GM21526 (cell line): ENCODE measurements around the gene DPH2.

ENCODE experiments used
- ATAC-seq: cut with Tn5 transposase; IDR thresholded peaks from one replicate; pipeline ENCODE4 v1.9.1; 2021; ENCODE audit warnings: moderate library complexity; ENCODE audit not compliant: unreplicated experiment, low FRiP score

Gene DPH2

DNA sequence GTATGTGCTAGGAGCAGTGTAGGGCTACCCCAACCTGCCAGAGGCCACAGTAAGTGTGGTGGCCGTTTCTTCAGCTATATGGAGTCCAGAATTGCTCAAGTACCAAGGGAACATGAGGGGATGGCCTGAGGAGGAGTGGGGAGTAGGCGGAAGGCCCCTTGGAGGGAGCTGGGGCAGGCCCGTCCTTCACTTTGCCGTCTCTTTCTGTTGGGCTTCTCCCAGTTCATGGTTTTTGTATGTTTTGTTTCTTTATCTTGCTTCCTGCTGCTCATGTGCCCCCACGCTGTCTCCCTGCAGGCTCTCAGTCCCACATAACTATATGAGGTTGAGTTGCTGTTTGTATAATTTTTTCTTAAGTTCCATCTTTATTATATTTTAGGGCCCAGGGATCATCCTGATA is 5.9 kb upstream of the DPH2 start:
- ATAC-seq = no peak

- no peak for ATAC-seq
Observed at GRCh38 chr1:43965316-43965715, 4.5 kb upstream of the DPH2 start.

DNA sequence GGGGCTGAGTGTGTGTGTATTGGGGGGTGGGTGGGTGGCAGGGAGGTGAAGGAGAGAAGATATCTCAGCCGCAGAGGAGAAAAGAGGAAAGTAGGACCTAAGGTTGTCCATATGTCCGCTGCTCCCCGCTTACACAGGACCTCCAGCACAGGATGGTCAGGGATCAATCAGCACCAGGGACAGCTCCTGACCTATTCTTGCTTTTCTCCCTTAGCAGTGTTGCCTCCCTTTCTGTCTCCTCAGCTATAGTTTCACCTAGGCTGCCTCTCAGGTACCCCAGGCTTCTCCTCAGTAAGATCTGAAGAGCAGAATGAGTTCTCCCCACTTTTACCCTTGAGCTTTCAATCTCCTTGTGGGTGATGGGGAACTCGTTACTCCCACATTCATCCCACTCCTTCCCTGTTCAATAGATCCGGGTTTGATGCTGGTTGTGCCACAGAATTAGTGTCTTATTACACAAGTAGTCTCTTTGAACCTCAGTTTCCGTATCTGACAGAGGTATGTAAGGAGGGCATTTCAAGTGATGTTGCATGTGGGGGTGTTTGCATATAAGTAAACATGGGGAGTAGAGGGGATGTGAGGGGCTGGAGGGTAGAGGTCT is 1.4 kb upstream of the DPH2 start:
- ATAC-seq = no peak

DNA sequence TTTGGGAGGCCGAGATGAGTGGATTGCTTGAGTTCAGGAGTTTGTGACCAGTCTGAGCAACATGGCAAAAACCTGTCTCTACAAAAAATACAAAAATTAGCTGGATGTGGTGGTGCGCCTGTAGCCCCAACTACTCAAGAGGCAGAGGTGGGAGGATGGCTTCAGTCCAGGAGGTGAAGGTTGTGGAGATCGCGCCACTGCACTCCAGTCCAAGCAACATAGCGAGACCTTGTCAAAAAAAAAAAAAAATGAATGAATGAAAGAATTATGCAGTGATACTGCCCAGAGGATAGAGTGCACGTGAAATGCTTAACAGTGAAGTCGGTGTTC is 429 bp upstream of the DPH2 start:
- no peak for ATAC-seq

GRCh38 chr1:43970502-43970901 is 692 bp downstream of the DPH2 start:
- ATAC-seq = no peak

DNA sequence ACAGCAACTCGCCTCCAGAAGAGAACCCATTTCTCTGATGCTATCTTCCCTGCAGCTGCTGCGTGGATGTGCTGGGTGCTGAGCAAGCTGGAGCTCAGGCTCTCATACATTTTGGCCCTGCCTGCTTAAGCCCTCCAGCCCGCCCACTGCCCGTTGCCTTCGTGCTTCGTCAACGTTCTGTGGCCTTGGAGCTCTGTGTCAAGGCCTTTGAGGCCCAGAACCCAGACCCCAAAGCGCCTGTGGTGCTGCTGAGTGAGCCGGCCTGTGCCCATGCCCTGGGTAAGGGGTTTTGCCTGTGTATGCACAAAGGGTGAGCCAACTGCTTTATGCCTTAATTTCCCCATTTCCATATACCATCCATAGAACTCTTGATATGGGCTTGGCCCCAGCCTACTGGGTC is 1.1 kb downstream of the DPH2 start:
- no peak for ATAC-seq

DNA sequence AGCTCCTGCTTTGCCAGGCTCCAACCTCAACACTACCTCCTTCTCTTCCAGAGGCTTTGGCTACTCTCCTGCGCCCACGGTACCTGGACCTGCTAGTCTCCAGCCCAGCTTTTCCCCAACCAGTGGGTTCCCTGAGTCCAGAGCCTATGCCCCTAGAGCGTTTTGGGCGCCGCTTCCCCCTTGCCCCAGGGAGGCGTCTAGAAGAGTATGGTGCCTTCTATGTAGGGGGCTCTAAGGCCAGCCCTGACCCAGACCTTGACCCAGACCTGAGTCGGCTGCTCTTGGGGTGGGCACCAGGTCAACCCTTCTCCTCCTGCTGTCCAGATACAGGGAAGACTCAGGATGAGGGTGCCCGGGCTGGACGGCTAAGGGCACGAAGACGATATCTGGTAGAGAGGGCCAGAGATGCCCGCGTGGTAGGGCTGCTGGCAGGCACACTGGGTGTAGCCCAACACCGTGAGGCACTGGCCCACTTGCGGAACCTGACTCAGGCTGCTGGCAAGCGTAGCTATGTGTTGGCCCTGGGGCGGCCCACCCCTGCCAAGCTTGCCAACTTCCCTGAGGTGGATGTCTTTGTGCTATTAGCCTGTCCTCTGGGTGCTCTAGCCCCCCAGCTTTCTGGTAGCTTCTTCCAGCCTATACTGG is 1.6 kb downstream of the DPH2 start:
- ATAC-seq = no peak

DNA sequence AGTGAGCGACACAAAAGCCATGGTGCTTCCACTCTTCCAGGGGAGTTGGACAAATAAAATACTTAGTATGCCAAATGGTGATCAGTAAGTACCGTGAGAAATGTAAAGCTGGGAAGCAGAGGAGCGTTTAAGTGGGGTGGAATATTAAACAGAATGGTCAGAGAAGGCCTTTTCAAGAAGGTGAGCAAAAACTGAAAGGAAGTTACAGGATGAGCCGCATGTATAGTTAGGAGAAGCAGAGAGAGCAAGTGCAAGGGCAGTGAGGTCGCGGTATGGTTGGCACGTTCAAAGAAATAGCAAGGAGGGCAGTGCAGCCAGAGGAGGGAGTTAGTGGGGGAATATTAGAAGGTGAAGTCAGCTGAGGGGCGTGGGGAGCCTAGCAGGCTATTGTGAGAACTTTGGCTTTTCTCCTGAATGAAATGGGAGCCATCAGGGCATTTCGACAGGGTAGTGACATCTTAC is 4.2 kb downstream of the DPH2 start:
- ATAC-seq = no peak

DNA sequence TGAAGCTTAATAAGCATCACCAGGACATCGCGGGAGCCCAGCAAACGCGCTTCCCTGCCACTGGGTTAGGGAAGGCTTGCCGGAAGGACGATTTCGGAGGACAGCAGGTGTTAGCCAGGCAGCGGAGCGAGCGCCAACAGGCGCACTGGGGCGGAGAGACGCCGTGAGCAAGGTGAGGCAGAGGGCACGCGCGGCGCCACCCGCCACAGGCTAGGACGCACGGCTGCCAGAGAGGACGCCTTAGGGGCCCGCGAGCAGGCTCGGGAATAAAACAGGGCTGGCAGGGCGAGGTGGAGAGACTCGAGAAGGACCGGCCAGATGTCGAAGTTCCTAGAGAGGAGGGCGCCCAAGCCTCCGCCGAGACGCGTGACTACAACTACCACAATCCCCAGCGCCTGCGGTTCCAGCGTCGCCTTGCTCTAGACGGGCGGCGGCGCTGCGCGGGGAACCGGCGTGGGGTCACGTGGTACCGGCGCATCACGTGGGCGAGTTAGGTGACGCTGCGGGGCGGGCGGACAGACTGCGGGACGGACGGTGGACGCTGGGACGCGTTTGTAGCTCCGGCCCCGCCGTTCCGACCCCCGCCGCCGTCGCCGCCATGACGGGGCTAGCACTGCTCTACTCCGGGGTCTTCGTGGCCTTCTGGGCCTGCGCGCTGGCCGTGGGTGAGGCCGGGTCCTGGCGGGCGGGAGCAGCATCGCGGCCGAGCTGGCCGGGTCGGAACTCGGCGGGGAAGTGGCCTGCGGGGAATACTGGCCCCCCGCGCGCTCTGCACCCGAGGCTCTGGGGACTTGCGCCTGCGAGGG is 4.8 kb downstream of the DPH2 start, which contains the start of gene ATP6V0B:
TSS of gene ATP6V0B (plus strand) at position 518 of the 806 bp plus-strand sequence. CDS start at position 599, 81 bp downstream.
- peak; percentile 58 for ATAC-seq

DNA sequence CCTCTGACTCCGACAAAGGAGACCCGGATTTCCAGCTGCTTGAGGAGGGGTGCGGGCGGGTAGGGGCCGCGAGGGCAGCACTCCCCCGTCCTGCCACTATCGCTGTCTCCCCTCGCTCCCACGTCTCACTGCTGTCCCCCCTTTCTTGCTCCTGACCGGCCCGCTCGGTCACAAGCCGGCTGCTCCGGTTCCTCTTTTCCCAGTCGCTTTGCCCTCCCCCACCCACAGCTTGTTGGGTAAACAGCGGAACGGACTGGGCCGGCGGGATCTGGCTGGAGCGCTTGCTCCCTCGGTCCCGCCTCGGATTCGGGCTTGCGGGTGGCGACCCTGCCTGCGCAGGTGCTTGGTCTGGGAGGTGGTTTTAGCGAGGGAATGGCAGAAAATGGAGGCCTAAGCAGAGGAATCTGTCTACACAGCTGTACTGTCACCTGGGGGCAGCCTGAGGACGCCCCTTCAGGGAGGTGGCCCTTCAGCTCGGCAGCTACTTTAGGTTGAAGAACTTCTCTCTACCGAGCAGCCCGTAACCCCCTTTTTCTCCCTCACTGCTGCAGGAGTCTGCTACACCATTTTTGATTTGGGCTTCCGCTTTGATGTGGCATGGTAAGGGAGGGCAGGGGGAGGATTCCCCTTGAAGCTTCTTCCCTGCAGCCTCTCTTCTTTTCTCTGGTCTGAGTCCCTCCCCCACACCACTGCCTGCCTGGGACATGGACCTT is 5.6 kb downstream of the DPH2 start:
- no peak for ATAC-seq

DNA sequence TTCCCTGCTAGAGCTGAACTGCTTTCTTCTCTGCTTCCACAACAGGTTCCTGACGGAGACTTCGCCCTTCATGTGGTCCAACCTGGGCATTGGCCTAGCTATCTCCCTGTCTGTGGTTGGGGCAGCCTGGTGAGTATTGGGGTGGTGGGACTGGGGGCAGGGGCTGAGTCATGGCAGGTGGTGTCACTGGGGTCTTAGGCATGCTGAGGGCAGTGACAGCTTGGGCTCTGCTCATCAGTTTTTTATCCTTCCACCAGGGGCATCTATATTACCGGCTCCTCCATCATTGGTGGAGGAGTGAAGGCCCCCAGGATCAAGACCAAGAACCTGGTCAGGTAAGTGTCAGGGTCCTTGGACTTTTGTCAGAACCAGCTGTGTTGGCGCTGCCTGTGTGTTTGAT is 6.2 kb downstream of the DPH2 start:
- no peak for ATAC-seq

DNA sequence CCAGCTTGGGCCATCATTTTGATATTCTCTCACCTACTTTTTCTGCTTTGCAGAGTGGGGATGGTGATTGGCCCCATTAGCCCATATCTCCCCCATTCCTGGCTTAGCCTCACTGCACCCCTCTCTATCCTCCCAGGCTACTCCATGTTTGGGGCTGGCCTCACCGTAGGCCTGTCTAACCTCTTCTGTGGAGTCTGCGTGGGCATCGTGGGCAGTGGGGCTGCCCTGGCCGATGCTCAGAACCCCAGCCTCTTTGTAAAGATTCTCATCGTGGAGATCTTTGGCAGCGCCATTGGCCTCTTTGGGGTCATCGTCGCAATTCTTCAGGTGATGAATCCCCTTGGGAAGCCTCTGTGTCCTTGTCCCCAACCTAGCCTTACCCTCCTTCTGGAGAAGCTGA is 7.1 kb downstream of the DPH2 start:
- no peak for ATAC-seq

- ATAC-seq = no peak
Observed at GRCh38 chr1:43977376-43978263, 7.8 kb downstream of the DPH2 start.

- no peak for ATAC-seq
Observed at GRCh38 chr1:43978264-43978550, 8.4 kb downstream of the DPH2 start.

DNA sequence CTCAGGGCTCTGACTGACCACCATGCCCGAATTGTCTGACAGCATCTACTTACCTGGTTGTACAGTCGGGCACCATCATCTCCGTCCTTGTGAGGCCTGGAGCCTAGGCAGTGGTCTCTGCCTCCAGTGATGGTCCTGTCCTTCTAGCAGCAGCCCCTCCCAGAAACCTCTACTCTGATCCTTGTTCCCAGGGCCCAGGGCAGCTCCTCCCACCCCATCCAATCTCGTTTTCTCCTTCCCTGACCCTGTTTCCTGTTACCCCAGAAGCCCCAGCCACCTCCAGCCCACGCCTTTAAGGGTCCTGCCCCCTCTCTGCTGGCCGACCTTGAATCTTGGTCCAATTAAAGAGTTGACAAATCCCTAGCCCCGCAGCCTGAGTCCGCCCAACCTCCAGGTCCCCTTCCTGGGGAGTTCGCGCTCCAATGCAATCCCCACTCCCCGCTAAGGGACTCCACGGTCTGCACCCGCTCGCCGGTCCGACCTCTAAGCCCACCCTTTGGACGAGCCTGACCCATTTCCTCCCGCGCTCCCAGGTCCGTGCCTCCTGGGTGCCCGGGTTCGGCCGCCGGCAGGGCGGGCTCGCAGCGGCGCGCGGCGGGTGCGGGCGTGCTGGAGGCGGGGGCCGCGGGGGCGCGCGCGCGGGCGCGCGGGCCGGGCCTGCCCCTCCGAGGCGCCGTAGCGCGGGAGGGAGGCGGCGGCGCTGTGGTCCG is 8.9 kb downstream of the DPH2 start, which contains the start of gene B4GALT2:
TSS of gene B4GALT2 (plus strand) at position 660 of the 710 bp plus-strand sequence. CDS start 1,951 bp downstream, outside the sequence.
- ATAC-seq = no peak

DNA sequence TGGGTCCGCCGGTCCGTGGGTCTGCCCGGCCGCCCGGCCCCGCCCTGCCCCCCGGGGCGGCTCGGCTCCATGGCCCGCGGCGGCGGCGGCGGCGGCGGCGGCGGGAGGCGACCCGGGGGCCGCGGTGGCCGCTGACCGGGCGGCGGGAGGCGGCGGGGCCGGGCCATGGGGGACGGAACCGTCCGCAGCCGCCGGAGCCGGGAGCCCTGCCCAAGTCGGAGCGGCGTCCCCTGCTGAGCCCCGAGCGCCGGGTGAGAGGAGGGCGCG is 9.4 kb downstream of the DPH2 start:
- ATAC-seq = no peak

DNA sequence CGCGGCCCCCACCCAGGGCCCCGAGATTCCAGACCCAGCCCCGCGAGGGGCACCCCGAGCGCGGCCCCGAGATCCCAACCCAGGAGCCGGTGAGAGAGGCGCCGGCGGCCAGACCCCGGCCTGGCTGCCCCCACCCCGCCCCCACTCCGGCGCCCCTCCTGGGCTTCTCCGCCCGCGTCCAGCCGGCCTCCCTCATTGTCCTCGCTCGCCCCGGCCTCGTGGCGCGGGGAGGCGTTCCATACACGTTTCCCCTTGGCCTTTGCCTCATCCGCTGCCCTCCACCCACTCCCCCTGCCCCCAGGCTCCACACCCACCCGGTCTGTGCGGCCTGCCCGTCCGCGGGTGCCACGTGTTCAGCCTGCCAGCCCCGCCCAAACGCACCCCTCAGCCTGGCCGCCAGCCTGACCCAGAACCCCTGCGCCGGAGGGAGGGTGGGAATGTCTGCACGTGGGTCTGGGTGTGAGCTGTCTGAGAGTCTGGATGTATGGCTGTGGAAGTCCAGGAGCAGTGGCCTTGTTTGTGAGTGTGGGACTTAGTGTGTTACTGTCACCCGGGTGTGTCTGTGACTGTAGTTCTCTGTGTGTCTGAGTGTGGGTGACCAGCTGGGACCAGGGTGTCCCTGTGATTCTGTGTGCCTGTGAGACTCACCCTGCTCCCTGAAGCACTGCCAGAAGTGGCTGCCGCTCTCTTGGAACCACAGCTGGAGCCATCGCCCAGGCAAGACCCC is 9.9 kb downstream of the DPH2 start:
- no peak for ATAC-seq

GRCh38 chr1:43980255-43981134 is 10.7 kb downstream of the DPH2 start:
- no peak for ATAC-seq
